Measurements from ENCODE around the gene RIMKLB.

DNA sequence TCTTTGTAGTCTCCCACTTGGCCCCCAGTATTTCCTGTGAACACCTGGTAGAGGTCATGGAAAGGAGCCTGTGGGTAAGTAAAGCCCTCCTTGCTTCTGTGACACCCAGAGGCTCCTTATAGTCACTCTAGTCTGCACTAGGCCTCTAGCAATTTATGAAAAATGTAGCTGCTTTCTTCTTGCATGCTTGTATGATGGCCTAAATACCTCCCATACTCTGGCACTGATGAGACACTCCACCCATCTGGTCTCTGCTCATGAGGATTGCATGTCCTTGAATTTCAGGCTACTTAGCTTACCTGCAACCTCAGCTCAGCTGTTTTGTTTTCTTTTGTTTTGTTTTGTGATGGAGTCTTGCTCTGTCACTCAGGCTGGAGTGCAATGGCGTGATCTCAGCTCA lies 120.1 kb downstream of the RIMKLB start:
- TF ChIP-seq, protein P1, sequence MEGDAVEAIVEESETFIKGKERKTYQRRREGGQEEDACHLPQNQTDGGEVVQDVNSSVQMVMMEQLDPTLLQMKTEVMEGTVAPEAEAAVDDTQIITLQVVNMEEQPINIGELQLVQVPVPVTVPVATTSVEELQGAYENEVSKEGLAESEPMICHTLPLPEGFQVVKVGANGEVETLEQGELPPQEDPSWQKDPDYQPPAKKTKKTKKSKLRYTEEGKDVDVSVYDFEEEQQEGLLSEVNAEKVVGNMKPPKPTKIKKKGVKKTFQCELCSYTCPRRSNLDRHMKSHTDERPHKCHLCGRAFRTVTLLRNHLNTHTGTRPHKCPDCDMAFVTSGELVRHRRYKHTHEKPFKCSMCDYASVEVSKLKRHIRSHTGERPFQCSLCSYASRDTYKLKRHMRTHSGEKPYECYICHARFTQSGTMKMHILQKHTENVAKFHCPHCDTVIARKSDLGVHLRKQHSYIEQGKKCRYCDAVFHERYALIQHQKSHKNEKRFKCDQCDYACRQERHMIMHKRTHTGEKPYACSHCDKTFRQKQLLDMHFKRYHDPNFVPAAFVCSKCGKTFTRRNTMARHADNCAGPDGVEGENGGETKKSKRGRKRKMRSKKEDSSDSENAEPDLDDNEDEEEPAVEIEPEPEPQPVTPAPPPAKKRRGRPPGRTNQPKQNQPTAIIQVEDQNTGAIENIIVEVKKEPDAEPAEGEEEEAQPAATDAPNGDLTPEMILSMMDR (IDR thresholded peaks at IDR 0.05), result no peak
- no peak for TF ChIP-seq EP300 (IDR thresholded peaks at IDR 0.05)
- TF ChIP-seq RNF2 (IDR thresholded peaks at IDR 0.05; ENCODE audit: borderline replicate concordance, low read depth), result no peak
- TF ChIP-seq POLR2A (IDR thresholded peaks at IDR 0.05; ENCODE audit: low read length), result no peak
- no peak for TF ChIP-seq RAD21 (conservative IDR thresholded peaks at IDR 0.05 in 1 of 2, IDR thresholded peaks at IDR 0.05 in 1 of 2)
- no peak for TF ChIP-seq JUN (IDR thresholded peaks at IDR 0.05)
- TF ChIP-seq, protein P2, sequence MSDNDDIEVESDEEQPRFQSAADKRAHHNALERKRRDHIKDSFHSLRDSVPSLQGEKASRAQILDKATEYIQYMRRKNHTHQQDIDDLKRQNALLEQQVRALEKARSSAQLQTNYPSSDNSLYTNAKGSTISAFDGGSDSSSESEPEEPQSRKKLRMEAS (IDR thresholded peaks at IDR 0.05), result no peak
- no peak for TF ChIP-seq POLR2AphosphoS2 (conservative IDR thresholded peaks at IDR 0.05; ENCODE audit: low read length)
- TF ChIP-seq USF2 (IDR thresholded peaks at IDR 0.05), result no peak
- no peak for TF ChIP-seq FOSB (CRISPR knock-in tag; IDR thresholded peaks at IDR 0.05)
- TF ChIP-seq MAZ (IDR thresholded peaks at IDR 0.05; ENCODE audit: borderline replicate concordance, low read depth, low read length), result no peak
- no peak for TF ChIP-seq PBX3 (IDR thresholded peaks at IDR 0.05)

Measured in A549 (cell line).